OCI-LY7 (cell line): Measurements from ENCODE around the gene ELOVL5.

Experiments
- EZH2phosphoT487 ChIP-seq: fragments of 200-600 bp; sonication (generic); IDR thresholded peaks from 2 replicates; pipeline ENCODE4 v1.6.1; 2018; ENCODE audit warnings: low read depth, borderline replicate concordance, mild to moderate bottlenecking, mixed run types, antibody characterized with exemption, low read length, moderate library complexity, mixed read lengths
- TF ChIP-seq, protein P1 (sequence below): fragments of 200-600 bp; sonication (generic); conservative IDR thresholded peaks from 2 replicates; pipeline ENCODE4 v1.5.1; 2014; ENCODE audit warnings: mild to moderate bottlenecking, antibody characterized with exemption, low read length, moderate library complexity, mixed read lengths

DNA sequence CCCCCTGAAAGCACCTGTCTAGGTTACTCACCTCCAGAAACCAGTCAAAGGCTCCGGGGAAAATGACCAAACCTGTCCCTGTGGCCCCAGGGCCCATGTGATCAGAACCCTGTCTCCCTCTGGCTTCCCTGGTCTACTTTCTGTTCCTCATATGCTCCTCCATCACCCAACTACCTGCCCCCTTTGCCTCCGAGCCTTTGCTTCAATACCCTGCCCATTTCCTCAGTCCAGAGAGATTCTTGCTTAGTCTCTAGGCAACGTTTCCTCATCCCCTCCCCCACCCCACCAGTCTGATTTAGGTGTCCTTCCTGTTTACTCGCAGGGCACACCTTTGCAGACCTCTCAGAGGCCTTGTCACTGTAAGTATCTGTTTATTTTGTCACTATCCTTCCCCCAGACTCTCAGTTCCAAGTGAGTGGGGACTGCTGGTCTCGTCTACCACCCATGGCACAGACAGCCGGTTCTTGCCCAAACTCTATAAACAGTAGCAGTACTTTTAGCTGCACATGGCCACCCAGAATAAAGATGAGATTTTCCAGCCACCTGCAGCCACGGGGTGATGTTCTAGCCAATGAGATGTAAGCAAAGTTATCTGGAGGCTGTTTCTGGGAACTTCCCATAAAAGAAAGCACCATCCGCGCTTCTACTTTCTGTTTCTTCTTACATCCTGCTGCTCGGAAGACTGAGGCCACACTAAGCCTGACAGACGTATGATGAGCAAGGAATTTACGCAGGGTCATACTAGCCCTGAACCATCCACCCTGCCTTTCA lies 13.3 kb downstream of the ELOVL5 start:
- TF ChIP-seq, protein P1, sequence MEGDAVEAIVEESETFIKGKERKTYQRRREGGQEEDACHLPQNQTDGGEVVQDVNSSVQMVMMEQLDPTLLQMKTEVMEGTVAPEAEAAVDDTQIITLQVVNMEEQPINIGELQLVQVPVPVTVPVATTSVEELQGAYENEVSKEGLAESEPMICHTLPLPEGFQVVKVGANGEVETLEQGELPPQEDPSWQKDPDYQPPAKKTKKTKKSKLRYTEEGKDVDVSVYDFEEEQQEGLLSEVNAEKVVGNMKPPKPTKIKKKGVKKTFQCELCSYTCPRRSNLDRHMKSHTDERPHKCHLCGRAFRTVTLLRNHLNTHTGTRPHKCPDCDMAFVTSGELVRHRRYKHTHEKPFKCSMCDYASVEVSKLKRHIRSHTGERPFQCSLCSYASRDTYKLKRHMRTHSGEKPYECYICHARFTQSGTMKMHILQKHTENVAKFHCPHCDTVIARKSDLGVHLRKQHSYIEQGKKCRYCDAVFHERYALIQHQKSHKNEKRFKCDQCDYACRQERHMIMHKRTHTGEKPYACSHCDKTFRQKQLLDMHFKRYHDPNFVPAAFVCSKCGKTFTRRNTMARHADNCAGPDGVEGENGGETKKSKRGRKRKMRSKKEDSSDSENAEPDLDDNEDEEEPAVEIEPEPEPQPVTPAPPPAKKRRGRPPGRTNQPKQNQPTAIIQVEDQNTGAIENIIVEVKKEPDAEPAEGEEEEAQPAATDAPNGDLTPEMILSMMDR = no peak
- TF ChIP-seq EZH2phosphoT487 = no peak
